GM12878 (cell line): ENCODE data around the gene CARD14. TPM values are rescaled to one million over a fixed set of nuclear protein-coding genes. Genes with fewer than 3 reads are reported as not detected.
A peak's percentile ranks its signal among the peaks of the same experiment; 100 is the strongest.

Experiments used
- ATF7 ChIP-seq: fragments of 450-650 bp; IDR thresholded peaks from 2 replicates; pipeline ENCODE4 v1.6.1; 2016; ENCODE audit warnings: low read depth, mild to moderate bottlenecking
- CBX3 ChIP-seq: fragments of 200-600 bp; sonication (generic); IDR thresholded peaks from 2 replicates; pipeline ENCODE4 v1.6.1; 2016; ENCODE audit warnings: low read depth, borderline replicate concordance
- FOS ChIP-seq: IDR thresholded peaks from 3 replicates; pipeline ENCODE4 v1.6.1; 2011; ENCODE audit warnings: borderline replicate concordance; ENCODE audit not compliant: insufficient read length; ENCODE audit errors: extremely low read depth
- HDAC2 ChIP-seq: fragments of 200-600 bp; sonication (generic); IDR thresholded peaks from 2 replicates; pipeline ENCODE4 v1.6.1; 2017
- HDGF ChIP-seq: fragments of 450-650 bp; IDR thresholded peaks from 2 replicates; pipeline ENCODE4 v1.6.1; 2016; ENCODE audit warnings: antibody characterized with exemption
- KDM1A ChIP-seq: fragments of 200-600 bp; sonication (generic); IDR thresholded peaks from 2 replicates; pipeline ENCODE4 v1.6.1; 2016; ENCODE audit warnings: borderline replicate concordance
- MTA2 ChIP-seq: fragments of 450-650 bp; IDR thresholded peaks from 2 replicates; pipeline ENCODE4 v1.6.1; 2016; ENCODE audit warnings: low read depth, mild to moderate bottlenecking, moderate library complexity
- SIN3A ChIP-seq: IDR thresholded peaks from 2 replicates; pipeline ENCODE4 v1.6.1; 2012; ENCODE audit warnings: low read depth, low read length, improper control_type of control experiment
- SMC3 ChIP-seq: IDR thresholded peaks from 2 replicates; pipeline ENCODE4 v1.6.1; 2011; ENCODE audit warnings: low read length, improper control_type of control experiment, borderline replicate concordance
- TAF1 ChIP-seq: IDR thresholded peaks from 2 replicates; pipeline ENCODE4 v1.6.1; 2011; ENCODE audit warnings: mild to moderate bottlenecking, low read depth, low read length, borderline replicate concordance
- TCF3 ChIP-seq: IDR thresholded peaks from 2 replicates; pipeline ENCODE4 v1.6.1; 2012; ENCODE audit warnings: low read depth, mild to moderate bottlenecking, low read length, borderline replicate concordance; ENCODE audit not compliant: insufficient read depth
- ZSCAN29 ChIP-seq: fragments of 450-650 bp; IDR thresholded peaks from 2 replicates; pipeline ENCODE4 v1.6.1; 2017; ENCODE audit warnings: mild to moderate bottlenecking, moderate library complexity
- polyA plus RNA-seq, 11 experiments: library from polyadenylated mRNA; depleted of rRNA in 4 of 11; unstranded in 6 of 11; stranded (reverse) in 5 of 11; fragments of >200 nt; fragmentation: Nextera tagmentation in 4 of 11; fragmentation: Illumina TruSeq in 1 of 11; extraction: Ambion mirVana in 4 of 11; extraction: Trizol in 1 of 11; gene quantifications; 1 replicate in 1 of 11; 2 replicates in 10 of 11; pipeline versions ENCODE4 v1.2.1 to v1.2.3, GENCODE V29; 2011 to 2016; ENCODE audit warnings: inconsistent platforms in 2 of 11, missing spikeins in 2 of 11, low read depth in 1 of 11
- total RNA-seq, 4 experiments: library from RNA; depleted of rRNA in 3 of 4; stranded (reverse); fragments of >200 nt in 3 of 4; fragmentation: Illumina TruSeq in 1 of 4; extraction: Trizol in 1 of 4; gene quantifications; 2 replicates each; pipeline versions ENCODE4 v1.2.1 to v1.2.3, GENCODE V29; 2013 to 2021
- TF ChIP-seq, protein P1 (sequence below): IDR thresholded peaks from 2 replicates; pipeline ENCODE4 v1.6.1; 2012; ENCODE audit warnings: mild to moderate bottlenecking, low read depth, low read length
- TF ChIP-seq, protein P2 (sequence below): fragments of 450-650 bp; formaldehyde crosslinking; IDR thresholded peaks from 2 replicates; pipeline ENCODE4 v1.4.0; 2022; ENCODE audit warnings: mild to moderate bottlenecking, moderate library complexity
- TF ChIP-seq, protein P3 (sequence below): fragments of 450-650 bp; IDR thresholded peaks from 2 replicates; pipeline ENCODE4 v1.6.1; 2017; ENCODE audit warnings: borderline replicate concordance
- TF ChIP-seq, protein P4 (sequence below): IDR thresholded peaks from 2 replicates; pipeline ENCODE4 v1.6.1; 2012; ENCODE audit warnings: improper control_type of control experiment, low read depth, low read length; ENCODE audit not compliant: insufficient replicate concordance

The CARD14 gene
- total and polyA plus RNA-seq, 10 of the 15 experiments (the other 5 are each of a cell fraction or from before 2014, with no cell fraction given), result 0.08 to 0.15 TPM; not detected in 8

DNA sequence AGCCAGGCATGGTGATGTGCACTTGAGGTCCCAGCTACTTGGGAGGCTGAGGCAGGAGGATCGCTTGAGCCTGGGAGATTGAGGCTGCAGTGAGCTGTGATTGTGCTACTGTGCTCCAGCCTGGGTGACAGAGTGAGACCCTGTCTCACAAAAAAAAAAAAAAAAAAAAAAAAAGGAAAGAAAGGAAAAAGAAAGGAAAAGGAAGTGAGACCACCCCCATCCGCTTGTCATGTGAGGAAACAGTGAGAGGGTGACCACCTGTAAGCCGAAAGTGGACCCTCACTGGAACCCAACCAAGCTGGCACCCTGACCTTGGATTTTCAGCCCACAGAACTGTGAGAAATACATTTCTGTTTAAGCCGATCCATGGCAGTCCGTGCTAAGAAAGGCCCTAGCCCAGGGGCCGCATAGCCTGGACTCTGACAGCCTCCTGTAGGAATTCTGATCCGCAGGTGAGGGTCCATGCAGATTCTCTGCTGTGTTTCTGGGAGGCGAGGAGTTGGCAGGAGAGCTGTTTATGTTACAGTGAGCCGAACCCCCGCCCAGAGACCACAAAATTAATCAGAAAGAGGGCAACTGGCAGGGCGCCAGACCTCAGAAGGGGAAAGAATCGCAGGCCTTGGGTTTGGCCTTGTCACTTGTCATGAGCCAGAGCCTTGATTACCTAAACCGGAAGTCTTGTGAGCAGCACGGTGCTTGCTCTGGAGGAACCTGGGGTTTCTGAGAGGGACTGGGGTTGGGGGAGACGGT is 49.4 kb downstream of the CARD14 start (continued):
- TF ChIP-seq, protein P1, sequence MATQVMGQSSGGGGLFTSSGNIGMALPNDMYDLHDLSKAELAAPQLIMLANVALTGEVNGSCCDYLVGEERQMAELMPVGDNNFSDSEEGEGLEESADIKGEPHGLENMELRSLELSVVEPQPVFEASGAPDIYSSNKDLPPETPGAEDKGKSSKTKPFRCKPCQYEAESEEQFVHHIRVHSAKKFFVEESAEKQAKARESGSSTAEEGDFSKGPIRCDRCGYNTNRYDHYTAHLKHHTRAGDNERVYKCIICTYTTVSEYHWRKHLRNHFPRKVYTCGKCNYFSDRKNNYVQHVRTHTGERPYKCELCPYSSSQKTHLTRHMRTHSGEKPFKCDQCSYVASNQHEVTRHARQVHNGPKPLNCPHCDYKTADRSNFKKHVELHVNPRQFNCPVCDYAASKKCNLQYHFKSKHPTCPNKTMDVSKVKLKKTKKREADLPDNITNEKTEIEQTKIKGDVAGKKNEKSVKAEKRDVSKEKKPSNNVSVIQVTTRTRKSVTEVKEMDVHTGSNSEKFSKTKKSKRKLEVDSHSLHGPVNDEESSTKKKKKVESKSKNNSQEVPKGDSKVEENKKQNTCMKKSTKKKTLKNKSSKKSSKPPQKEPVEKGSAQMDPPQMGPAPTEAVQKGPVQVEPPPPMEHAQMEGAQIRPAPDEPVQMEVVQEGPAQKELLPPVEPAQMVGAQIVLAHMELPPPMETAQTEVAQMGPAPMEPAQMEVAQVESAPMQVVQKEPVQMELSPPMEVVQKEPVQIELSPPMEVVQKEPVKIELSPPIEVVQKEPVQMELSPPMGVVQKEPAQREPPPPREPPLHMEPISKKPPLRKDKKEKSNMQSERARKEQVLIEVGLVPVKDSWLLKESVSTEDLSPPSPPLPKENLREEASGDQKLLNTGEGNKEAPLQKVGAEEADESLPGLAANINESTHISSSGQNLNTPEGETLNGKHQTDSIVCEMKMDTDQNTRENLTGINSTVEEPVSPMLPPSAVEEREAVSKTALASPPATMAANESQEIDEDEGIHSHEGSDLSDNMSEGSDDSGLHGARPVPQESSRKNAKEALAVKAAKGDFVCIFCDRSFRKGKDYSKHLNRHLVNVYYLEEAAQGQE, result no peak
- TF ChIP-seq TAF1, result peak; percentile 38; the same call in 1 of the 2 replicates
- TF ChIP-seq, protein P2, sequence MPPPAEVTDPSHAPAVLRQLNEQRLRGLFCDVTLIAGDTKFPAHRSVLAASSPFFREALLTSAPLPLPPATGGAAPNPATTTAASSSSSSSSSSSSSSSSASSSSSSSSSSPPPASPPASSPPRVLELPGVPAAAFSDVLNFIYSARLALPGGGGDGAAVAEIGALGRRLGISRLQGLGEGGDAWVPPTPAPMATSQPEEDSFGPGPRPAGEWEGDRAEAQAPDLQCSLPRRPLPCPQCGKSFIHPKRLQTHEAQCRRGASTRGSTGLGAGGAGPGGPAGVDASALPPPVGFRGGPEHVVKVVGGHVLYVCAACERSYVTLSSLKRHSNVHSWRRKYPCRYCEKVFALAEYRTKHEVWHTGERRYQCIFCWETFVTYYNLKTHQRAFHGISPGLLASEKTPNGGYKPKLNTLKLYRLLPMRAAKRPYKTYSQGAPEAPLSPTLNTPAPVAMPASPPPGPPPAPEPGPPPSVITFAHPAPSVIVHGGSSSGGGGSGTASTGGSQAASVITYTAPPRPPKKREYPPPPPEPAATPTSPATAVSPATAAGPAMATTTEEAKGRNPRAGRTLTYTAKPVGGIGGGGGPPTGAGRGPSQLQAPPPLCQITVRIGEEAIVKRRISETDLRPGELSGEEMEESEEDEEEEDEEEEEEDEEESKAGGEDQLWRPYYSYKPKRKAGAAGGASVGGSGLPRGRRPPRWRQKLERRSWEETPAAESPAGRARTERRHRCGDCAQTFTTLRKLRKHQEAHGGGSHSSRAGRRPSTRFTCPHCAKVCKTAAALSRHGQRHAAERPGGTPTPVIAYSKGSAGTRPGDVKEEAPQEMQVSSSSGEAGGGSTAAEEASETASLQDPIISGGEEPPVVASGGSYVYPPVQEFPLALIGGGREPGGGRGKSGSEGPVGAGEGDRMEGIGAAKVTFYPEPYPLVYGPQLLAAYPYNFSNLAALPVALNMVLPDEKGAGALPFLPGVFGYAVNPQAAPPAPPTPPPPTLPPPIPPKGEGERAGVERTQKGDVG (CRISPR knock-in tag), result no peak
- no peak for TF ChIP-seq SMC3
- no peak for TF ChIP-seq FOS
- TF ChIP-seq KDM1A, result no peak
- TF ChIP-seq HDAC2, result no peak
- peak; percentile 53; the same call in 1 of the 2 replicates for TF ChIP-seq MTA2
- TF ChIP-seq ZSCAN29, result no peak
- TF ChIP-seq TCF3, result no peak
- no peak for TF ChIP-seq CBX3
- no peak for TF ChIP-seq HDGF
- TF ChIP-seq, protein P3, sequence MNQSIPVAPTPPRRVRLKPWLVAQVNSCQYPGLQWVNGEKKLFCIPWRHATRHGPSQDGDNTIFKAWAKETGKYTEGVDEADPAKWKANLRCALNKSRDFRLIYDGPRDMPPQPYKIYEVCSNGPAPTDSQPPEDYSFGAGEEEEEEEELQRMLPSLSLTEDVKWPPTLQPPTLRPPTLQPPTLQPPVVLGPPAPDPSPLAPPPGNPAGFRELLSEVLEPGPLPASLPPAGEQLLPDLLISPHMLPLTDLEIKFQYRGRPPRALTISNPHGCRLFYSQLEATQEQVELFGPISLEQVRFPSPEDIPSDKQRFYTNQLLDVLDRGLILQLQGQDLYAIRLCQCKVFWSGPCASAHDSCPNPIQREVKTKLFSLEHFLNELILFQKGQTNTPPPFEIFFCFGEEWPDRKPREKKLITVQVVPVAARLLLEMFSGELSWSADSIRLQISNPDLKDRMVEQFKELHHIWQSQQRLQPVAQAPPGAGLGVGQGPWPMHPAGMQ, result no peak
- TF ChIP-seq, protein P4, sequence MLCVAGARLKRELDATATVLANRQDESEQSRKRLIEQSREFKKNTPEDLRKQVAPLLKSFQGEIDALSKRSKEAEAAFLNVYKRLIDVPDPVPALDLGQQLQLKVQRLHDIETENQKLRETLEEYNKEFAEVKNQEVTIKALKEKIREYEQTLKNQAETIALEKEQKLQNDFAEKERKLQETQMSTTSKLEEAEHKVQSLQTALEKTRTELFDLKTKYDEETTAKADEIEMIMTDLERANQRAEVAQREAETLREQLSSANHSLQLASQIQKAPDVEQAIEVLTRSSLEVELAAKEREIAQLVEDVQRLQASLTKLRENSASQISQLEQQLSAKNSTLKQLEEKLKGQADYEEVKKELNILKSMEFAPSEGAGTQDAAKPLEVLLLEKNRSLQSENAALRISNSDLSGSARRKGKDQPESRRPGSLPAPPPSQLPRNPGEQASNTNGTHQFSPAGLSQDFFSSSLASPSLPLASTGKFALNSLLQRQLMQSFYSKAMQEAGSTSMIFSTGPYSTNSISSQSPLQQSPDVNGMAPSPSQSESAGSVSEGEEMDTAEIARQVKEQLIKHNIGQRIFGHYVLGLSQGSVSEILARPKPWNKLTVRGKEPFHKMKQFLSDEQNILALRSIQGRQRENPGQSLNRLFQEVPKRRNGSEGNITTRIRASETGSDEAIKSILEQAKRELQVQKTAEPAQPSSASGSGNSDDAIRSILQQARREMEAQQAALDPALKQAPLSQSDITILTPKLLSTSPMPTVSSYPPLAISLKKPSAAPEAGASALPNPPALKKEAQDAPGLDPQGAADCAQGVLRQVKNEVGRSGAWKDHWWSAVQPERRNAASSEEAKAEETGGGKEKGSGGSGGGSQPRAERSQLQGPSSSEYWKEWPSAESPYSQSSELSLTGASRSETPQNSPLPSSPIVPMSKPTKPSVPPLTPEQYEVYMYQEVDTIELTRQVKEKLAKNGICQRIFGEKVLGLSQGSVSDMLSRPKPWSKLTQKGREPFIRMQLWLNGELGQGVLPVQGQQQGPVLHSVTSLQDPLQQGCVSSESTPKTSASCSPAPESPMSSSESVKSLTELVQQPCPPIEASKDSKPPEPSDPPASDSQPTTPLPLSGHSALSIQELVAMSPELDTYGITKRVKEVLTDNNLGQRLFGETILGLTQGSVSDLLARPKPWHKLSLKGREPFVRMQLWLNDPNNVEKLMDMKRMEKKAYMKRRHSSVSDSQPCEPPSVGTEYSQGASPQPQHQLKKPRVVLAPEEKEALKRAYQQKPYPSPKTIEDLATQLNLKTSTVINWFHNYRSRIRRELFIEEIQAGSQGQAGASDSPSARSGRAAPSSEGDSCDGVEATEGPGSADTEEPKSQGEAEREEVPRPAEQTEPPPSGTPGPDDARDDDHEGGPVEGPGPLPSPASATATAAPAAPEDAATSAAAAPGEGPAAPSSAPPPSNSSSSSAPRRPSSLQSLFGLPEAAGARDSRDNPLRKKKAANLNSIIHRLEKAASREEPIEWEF, result no peak
- TF ChIP-seq SIN3A, result no peak
- TF ChIP-seq ATF7, result peak; percentile 73
